GM18861 (cell line): ENCODE results near the gene PEX11B.
A peak's percentile ranks its signal among the peaks of the same experiment; 100 is the strongest.

Source experiments
- ATAC-seq: cut with Tn5 transposase; IDR thresholded peaks from one replicate; pipeline ENCODE4 v1.9.1; 2021; ENCODE audit not compliant: unreplicated experiment

Gene PEX11B

DNA sequence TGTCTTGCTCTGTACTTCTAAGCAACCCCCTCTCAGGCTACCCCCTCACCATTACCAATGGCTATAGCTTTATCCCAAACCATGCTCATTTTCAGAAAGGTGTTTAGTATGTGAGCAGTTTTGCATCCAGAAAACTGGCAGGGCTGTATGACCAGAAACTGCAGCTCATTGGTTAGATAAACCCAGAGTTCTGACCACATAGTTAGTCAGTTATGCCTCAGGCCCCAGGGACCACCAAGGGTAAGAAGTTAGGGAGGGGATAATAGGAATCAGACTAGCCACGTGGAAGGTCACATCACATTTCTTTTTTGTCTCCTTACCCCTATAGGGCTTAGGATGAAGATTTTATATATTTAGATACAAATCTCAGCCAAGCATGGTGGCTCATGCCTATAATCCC is 9.9 kb downstream of the PEX11B start:
- ATAC-seq = no peak

- ATAC-seq = no peak
Observed at GRCh38 chr1:145906954-145907753, 11.4 kb downstream of the PEX11B start.

GRCh38 chr1:145901312-145902021 is 17.1 kb downstream of the PEX11B start:
- no peak for ATAC-seq

GRCh38 chr1:145898756-145899155 is 19.8 kb downstream of the PEX11B start:
- ATAC-seq = no peak

DNA sequence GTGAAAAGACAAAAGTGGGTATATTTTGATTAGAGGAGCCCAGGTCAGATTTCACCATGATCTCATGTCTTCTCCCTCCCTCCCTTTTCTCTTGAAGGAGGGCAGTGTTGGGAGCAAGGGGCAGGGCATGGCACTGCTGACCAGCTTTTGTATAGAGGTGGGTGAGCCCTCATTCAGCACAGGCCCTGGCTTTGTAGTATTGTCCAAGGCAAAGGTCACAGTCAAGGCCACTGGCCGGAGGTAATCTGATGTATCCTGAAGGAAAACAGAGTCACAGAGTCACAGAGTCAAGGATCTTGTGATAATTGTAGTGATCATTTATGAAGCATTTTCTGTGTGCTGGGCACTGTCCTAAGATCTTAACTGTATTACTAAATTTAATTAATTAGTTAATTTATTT is 20.5 kb downstream of the PEX11B start:
- no peak for ATAC-seq

DNA sequence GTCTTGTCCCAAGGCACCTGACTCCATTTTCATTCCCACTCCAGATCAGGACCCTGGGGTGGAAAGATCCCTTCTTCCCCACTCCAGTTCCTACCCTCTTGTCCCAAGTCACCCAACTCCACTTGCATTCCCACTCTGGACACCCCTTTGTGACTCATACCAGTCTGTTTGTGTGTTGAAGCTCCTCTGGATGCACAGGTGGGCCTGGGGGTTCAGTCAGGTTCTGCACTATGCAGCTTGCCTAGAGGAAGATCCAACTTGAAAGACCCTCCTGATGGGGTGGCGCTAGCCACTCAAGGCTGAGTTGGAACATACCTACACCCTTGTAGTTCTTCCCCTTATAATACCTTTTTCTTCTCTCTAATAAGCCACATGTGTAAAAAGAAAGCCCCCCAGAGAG is 23.0 kb downstream of the PEX11B start:
- no peak for ATAC-seq

GRCh38 chr1:145893306-145894055 is 25.0 kb downstream of the PEX11B start:
- no peak for ATAC-seq

GRCh38 chr1:145892486-145893087 is 25.9 kb downstream of the PEX11B start:
- ATAC-seq = no peak

GRCh38 chr1:145891587-145892485 is 26.7 kb downstream of the PEX11B start:
- ATAC-seq = no peak

- no peak for ATAC-seq
Observed at GRCh38 chr1:145891143-145891542, 27.4 kb downstream of the PEX11B start.

- ATAC-seq = no peak
Observed at GRCh38 chr1:145889722-145890121, 28.8 kb downstream of the PEX11B start.

DNA sequence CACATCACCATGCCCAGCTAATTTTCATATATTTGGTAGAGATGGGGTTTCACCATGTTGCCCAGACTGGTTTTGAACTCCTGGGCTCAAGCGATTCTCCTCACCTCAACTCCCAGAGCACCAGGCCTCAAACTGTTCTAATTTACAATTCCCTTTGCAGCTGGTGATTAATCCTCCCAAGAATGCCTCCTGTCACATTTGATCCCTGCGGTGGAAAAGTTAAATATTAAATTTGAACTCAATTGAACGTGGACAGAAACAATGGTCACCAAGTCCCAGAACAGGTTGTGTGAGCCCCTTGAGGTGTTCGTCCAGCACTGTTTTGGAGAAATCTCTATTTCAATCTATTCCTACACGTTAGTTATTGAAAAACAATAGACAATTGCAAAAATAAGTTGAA is 30.9 kb downstream of the PEX11B start:
- no peak for ATAC-seq

DNA sequence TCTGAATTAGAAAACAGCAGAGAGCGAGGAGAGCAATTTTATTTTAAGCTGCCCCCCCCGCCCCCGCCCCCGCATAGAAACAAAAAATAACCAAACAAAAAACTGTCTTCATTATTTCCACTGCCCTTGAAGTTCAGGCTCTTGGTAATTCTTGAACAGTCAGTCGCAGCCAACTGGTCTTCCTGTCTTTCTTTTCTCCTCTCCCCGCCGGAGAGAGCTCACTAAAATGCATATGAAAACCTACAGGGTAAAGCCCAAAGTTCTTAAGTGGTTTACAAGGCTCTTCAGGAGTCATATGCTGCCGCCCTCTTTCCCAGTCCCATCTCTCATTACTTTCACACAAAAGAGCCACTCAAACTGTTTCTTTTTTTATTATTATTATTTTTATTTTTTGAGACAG is 31.7 kb downstream of the PEX11B start:
- ATAC-seq = no peak

DNA sequence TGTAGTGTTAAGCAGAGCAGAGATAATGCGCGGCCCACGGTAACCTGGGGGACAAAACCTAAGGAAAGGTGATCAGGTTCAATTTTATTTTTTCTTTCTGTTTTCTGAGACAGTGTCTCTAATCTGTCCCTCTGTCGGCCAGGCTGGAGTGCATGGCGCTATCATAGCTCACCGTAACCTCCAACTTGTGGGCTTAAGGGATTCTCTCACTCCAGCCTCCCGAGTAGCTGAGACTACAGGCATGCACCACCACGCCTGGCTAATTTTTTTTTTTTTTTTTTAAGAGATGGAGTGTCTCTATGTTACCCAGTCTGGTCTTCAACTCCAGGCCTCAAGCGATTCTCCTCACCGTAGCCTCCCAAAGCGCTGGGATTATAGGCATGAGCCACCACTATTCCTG is 32.1 kb downstream of the PEX11B start:
- no peak for ATAC-seq

DNA sequence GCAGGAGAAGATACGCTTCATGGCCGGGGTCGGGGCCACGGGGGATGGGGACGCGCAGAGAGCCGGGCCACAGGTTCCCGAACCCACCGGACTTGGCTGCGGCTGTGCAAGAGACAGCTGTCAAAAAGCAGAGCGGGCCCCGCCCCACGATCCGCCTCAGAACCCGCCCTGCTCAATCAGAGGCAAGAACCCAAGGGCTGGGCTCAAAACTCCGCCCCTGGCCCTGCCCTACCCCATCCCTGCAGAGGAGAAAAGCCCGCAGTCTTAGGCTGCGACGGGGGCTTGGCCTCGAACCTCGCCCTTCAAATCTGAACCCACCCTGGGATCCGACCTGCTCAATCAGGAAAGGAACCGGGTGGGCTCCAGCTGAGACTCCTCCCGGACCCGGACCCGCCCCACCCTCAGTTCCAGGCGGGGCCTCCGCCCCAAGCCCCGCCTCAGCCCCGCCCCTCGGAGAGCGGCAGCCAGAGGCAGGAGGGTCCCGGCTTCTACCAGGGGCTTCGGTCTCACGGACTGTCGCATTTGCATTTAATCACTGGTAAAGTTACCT is 32.7 kb downstream of the PEX11B start, which contains the start of gene ANKRD35:
Gene ANKRD35, minus strand, starts transcription at position 129 of the 550 bp plus-strand sequence. Its CDS starts 108 bp downstream, at position 21.
- peak; percentile 93 for ATAC-seq

DNA sequence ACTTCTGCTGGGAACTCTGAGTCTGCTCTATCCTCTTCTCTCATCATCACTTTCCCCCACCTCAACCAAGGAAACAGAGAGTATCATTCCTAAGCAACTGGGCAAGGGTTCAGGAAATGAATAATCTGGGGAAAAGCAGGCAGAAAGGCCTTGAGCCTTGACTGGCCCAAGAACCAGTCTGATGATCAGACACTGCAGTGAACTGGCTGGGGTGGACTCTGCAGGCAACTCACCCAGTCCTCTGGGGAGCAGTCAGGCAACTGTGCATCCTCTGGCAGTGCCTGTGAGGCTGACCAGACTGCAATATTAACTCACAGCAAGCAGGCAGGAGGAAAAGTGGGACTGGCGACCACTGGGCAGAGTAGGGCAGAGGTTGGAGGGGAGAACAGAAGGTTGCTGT is 33.8 kb downstream of the PEX11B start:
- ATAC-seq = no peak

DNA sequence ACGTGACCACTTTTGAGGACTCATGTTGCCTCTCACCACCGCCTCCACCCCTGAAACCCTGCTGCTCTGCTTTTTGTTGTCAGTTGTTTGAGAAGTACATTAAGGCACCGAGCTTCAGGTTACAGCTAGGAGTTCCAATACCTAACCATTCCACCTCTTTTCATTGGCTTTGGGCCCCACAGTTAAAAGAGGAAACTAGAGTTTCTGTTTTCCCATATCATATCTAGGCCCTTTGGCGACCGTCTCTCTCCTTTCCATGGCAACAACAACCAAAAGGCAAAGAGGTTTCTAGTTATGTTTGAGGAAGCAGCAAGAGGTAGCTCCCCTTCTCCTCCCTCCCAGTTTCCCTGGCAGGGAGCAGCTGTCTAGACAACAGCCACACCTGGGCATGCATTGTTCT is 38.7 kb downstream of the PEX11B start:
- ATAC-seq = no peak

DNA sequence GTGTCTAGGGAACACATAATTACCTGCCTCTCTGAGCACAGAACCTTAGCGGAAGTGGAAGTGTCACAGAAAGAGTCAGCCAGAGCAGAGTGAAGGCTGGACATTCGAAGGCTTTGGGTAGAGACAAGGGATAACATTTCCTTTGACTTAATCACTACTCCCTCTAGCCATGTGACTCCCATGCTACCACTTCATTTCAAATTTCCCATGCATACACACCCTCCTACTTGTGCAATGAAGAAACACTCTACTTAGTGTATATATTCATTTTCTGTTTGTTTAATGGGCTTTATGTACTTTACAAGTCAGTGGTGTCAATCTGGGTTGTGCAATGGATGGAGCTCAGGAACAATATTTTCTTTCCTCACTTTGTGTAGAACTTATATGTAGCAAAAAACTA is 39.8 kb downstream of the PEX11B start:
- no peak for ATAC-seq

- ATAC-seq = no peak
Observed at GRCh38 chr1:145877923-145878486, 40.5 kb downstream of the PEX11B start.

DNA sequence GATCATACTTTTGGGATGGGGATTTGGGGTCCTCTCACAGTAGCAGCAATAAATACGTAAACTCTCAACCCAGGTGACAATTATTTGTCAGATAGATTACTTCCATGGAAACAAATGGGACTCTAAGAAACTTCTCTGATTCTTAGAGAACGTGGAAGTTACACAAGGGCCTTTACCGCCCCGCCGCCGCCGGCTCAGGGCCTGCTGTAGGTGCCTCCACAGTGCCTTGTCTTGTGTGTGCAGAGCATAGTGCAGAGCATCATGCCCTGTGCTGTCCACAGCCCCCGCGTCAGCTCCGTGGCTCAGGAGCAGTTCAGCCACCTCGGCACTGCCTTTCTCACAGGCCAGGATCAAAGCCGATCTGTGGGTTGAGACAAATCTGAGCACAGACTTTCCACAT is 43.9 kb downstream of the PEX11B start:
- no peak for ATAC-seq
